ENCODE measurements around the gene SHB. TPM values are rescaled to one million over a fixed set of nuclear protein-coding genes. Genes with fewer than 3 reads are reported as not detected.

The SHB gene
- total RNA-seq, 1 donor from 2014 or later = 20.9 TPM

DNA sequence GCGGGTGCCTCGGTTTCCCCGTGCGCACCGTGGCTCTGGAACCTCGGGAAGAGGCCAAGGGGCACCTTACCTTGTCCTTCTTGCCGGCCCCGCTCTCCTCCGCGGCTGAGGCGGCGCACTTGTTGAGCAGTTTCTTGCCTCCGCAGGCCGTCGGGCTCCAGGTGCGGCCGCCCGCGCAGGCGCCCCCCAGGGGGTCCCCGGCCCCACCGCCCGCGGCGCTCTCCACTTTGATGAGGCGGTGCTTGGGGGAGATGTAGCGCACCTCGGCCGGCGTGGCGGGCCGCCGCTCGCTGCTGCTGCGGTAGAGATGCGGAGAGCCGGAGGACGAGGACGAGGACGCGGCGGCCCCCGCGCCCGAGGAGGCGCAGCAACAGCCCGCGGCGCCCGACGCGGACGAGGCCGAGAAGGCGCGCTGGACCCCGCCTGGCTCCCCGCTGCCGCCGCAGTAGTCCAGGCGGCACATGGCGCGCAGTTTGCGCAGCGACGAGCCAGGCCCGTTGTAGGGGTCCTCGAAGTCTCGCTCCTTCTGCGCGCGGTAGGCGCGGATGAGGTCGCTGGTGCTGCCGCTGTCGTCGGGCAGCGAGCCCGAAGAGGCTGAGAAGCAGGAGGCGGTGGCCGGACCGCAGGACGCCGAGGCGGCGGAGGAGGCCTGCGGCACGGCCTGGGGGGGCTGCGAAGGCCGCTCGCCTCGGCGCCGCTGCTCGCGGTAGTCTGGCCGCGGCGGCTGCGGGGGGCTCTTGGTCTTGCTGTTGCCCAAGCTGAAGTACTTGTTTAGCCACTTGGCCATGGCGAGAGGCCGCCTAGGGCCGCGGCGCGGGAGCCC is 957 bp downstream of the SHB start:
- peak overlapping the region; percentile 91 to 94 for H3K4me3 ChIP-seq

DNA sequence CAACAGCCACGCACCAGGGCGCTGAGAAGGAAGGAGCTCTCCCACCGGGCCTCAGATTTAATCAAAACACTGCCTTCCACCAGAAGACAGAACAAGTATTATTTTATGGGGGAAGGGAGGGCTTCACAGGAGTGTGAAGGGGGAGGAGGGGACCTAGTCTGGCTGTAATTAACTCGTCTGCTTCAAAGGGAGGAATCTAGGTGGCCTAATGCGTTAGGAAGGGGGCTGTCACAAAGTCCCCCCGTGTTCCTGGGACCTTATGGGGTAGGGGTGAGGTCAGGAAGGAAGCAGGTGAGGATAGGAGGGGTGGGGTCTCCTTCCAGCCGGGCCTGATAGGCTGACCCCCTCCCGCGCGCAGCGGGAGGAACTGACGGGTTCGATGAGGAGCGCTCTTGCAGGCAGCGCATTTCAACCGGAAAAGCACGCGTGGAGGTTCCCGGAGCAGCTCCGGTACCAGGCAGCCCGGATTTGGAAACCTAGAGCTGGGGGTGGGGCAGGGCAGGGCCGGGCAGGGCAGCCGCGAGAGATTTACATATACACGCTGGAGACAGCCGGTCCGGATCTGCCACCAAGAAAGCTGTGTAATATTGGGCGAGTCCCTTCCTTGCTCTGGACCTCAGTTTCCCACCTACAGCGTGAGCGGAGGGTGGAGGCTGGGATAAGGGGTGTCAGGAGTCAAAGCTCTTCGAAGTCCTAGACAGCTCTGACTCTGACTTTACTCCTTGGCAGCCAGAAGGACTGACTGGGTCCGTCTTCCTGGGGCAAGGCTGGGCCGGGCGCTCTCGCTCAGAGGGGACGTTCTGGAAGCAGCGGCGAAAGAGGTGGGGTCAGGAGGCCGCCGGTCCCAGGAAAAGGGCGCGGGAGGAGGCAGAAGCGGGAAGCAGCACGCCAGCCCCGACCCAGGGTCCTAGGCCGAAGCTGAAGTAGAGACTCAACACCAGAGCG is 1.8 kb downstream of the SHB start:
- intact Hi-C loops (cut with DNase I) = loop anchor here (5.0 kb wide), 3 partner anchors 45 to 155 kb away; no protein-coding TSS in a partner anchor
- no peaks in the 10 kb centered on the region for H3K27me3 ChIP-seq
- TF ChIP-seq, protein P1, sequence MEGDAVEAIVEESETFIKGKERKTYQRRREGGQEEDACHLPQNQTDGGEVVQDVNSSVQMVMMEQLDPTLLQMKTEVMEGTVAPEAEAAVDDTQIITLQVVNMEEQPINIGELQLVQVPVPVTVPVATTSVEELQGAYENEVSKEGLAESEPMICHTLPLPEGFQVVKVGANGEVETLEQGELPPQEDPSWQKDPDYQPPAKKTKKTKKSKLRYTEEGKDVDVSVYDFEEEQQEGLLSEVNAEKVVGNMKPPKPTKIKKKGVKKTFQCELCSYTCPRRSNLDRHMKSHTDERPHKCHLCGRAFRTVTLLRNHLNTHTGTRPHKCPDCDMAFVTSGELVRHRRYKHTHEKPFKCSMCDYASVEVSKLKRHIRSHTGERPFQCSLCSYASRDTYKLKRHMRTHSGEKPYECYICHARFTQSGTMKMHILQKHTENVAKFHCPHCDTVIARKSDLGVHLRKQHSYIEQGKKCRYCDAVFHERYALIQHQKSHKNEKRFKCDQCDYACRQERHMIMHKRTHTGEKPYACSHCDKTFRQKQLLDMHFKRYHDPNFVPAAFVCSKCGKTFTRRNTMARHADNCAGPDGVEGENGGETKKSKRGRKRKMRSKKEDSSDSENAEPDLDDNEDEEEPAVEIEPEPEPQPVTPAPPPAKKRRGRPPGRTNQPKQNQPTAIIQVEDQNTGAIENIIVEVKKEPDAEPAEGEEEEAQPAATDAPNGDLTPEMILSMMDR (IDR thresholded peaks at IDR 0.05) = no peak
- TF ChIP-seq POLR2A (IDR thresholded peaks at IDR 0.05) (no peak), POLR2AphosphoS5 (IDR thresholded peaks at IDR 0.05; ENCODE audit: insufficient read depth in 1 of 2, low read depth in 1 of 2) (peak in 1 of 2 donors; percentile 65)
- peaks cover 56% of the 10 kb centered on the region for H3K4me1 ChIP-seq
- no peaks in the 10 kb centered on the region for H3K9me3 ChIP-seq
- peak overlapping the region; percentile 87 for H3K27ac ChIP-seq
- peak overlapping the region; percentile 91 to 94 for H3K4me3 ChIP-seq
- no peak for DNase-seq (ENCODE audit: extremely low spot score in 2 of 2)
- H3K36me3 ChIP-seq = no peaks in the 10 kb centered on the region

More for the DNA sequence above, 957 bp downstream of the SHB start:
- intact Hi-C loops (cut with DNase I) = loop anchor here (5.0 kb wide), 3 partner anchors 46 to 156 kb away; no protein-coding TSS in a partner anchor
- H3K4me1 ChIP-seq = peaks cover 52% of the 10 kb centered on the region
- H3K27ac ChIP-seq = peak overlapping the region; percentile 87
- TF ChIP-seq POLR2A (IDR thresholded peaks at IDR 0.05) = no peak
- TF ChIP-seq, protein P1 (IDR thresholded peaks at IDR 0.05) = no peak
- no peak for TF ChIP-seq POLR2AphosphoS5 (IDR thresholded peaks at IDR 0.05; ENCODE audit: insufficient read depth in 1 of 2, low read depth in 1 of 2)
- no peak for DNase-seq (ENCODE audit: extremely low spot score in 2 of 2)
- H3K36me3 ChIP-seq = no peaks in the 10 kb centered on the region
- H3K9me3 ChIP-seq = no peaks in the 10 kb centered on the region
- H3K27me3 ChIP-seq = no peaks in the 10 kb centered on the region

DNA sequence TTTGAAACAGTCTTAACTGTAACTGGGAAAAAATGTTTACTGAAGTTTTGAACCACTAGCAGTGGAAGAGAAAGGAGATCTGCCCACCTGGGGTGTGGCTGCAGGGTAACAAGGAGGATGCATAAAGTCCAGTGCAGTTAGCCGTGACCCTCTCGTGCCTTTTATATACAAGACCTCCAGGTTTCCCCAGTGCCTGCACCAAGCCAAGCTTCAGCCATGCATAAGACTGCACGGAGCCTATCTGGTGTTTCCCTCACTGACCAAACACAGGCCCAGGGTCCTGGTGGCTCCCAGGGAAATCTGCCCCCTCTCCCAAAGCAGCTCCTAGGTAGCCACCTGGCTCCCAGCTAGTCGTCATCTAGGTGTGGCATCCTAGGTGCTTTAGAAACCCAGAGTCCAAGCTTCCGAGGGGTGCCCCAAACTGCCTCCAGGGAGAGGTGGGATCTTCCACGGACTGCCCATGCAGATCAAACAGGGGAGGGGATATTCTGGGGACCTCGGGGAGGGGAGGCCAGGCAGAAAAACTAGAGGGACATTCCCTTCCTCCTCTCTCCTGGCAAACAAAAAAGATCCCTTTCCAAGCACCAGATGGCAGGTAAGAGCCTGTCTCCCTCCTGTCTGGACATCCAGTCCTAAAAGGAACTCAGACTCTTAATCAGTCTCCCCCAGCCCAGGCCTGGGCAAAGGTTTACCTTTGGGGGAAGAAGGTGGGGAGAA is 2.7 kb downstream of the SHB start:
- Histone ChIP-seq H3K4me3 (peak overlapping the region; percentile 91 to 94), H3K4me1 (peaks cover 63% of the 10 kb centered on the region), H3K9me3 (no peaks in the 10 kb centered on the region), H3K27ac (peak overlapping the region; percentile 87), H3K27me3 (no peaks in the 10 kb centered on the region), H3K36me3 (no peaks in the 10 kb centered on the region)
- no peak for DNase-seq (ENCODE audit: extremely low spot score in 2 of 2)
- intact Hi-C loops (cut with DNase I) = loop anchor here (5.0 kb wide), 3 partner anchors 44 to 154 kb away; no protein-coding TSS in a partner anchor
- TF ChIP-seq POLR2A (IDR thresholded peaks at IDR 0.05) (no peak), POLR2AphosphoS5 (IDR thresholded peaks at IDR 0.05; ENCODE audit: insufficient read depth in 1 of 2, low read depth in 1 of 2) (no peak)
- TF ChIP-seq, protein P1 (IDR thresholded peaks at IDR 0.05) = no peak

DNA sequence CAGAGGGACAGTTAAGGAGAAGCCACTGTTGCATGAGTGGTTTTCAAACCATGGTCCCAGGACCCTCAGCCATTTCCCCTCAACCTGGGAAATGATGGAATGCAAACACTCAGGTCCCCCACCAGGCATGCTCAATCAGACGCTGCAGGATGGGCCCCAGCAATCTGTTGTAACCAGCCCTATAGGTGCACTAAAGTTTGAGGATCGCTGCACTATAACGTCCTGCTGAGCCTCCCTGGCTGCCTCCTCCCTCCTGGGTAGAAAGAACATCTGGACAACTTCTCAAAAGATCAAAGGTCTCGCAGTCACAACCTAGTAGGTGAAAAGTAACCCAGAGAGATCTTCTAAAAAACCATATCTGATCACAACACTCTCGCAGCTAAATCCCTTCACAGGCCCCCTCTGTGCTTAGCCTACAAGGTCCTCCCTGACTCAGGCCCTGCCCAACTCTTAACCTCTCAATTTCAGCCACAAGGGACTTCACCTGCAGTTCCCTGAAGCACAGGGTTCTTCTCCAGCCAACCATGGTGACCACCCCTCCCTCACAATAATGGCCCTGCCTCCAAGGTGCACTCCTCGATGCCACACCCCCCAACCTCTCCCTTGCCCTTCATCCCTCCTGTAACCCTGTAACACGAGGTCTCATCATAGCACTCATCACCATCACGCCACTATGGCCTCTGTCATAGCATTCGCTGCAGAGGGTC is 3.5 kb downstream of the SHB start:
- no peak overlapping the region for H3K27ac ChIP-seq
- no peak for TF ChIP-seq POLR2AphosphoS5 (IDR thresholded peaks at IDR 0.05; ENCODE audit: insufficient read depth in 1 of 2, low read depth in 1 of 2)
- TF ChIP-seq, protein P1 (IDR thresholded peaks at IDR 0.05) = no peak
- TF ChIP-seq POLR2A (IDR thresholded peaks at IDR 0.05) = no peak
- intact Hi-C loops (cut with DNase I) = loop anchor here (5.0 kb wide), 3 partner anchors 43 to 153 kb away; no protein-coding TSS in a partner anchor
- peaks cover 60% of the 10 kb centered on the region for H3K4me1 ChIP-seq
- peak overlapping the region in 1 of 2 donors; percentile 91 for H3K4me3 ChIP-seq
- DNase-seq (ENCODE audit: extremely low spot score in 2 of 2) = no peak
- H3K27me3 ChIP-seq = no peaks in the 10 kb centered on the region
- H3K9me3 ChIP-seq = no peaks in the 10 kb centered on the region
- no peaks in the 10 kb centered on the region for H3K36me3 ChIP-seq
